Mesendoderm (in vitro differentiated cells): ENCODE measurements around the gene TEX264.
"Not testable (repeated sequence)": the region's sequence is repeated elsewhere in the genome, so short reads cannot be mapped to it uniquely, and the experiment has no call there.

Source experiments
- DNase-seq: peaks from one replicate; pipeline ENCODE4 v3.0.0; 2013
- H2AK5ac ChIP-seq: 2 replicates; pipeline ENCODE4 v1.6.1; 2013; ENCODE audit warnings: low read length, inconsistent platforms
- H2BK120ac ChIP-seq: 2 replicates; pipeline ENCODE4 v1.6.1; 2013; ENCODE audit warnings: low read depth, mild to moderate bottlenecking, low read length, moderate library complexity, mixed read lengths
- H2BK15ac ChIP-seq: replicated peaks from 2 replicates; pipeline ENCODE4 v1.6.1; 2013; ENCODE audit warnings: low read depth, mild to moderate bottlenecking, moderate library complexity
- H2BK5ac ChIP-seq: 2 replicates; pipeline ENCODE4 v1.6.1; 2013; ENCODE audit warnings: low read length, inconsistent platforms
- H3K18ac ChIP-seq: 2 replicates; pipeline ENCODE4 v1.6.1; 2013; ENCODE audit warnings: mild to moderate bottlenecking, low read length, mixed read lengths
- H3K23ac ChIP-seq: one replicate; pipeline ENCODE4 v1.6.1; 2013; ENCODE audit warnings: low read length
- H3K27ac ChIP-seq: 2 replicates; pipeline ENCODE4 v1.5.1; 2013; ENCODE audit warnings: low read depth, mild to moderate bottlenecking, inconsistent platforms, low read length, moderate library complexity
- H3K27me3 ChIP-seq: 2 replicates; pipeline ENCODE4 v1.6.1; 2013; ENCODE audit warnings: low read length, control low read depth, mild to moderate bottlenecking, inconsistent platforms; ENCODE audit not compliant: insufficient read depth, poor library complexity
- H3K36me3 ChIP-seq: 2 replicates; pipeline ENCODE4 v1.6.1; 2013; ENCODE audit warnings: low read length, inconsistent platforms; ENCODE audit not compliant: control insufficient read depth, insufficient read depth
- H3K4ac ChIP-seq: one replicate; pipeline ENCODE4 v1.6.1; 2013; ENCODE audit warnings: low read depth, mild to moderate bottlenecking, low read length, moderate library complexity
- H3K4me1 ChIP-seq: 2 replicates; pipeline ENCODE4 v1.6.1; 2013; ENCODE audit warnings: low read depth, low read length, inconsistent platforms; ENCODE audit not compliant: control insufficient read depth
- H3K4me2 ChIP-seq: 2 replicates; pipeline ENCODE4 v1.6.1; 2013; ENCODE audit warnings: low read length
- H3K4me3 ChIP-seq: 2 replicates; pipeline ENCODE4 v1.5.1; 2013; ENCODE audit warnings: mild to moderate bottlenecking, low read length
- H3K56ac ChIP-seq: one replicate; pipeline ENCODE4 v1.6.1; 2013; ENCODE audit warnings: low read length
- H3K79me1 ChIP-seq: 2 replicates; pipeline ENCODE4 v1.6.1; 2013; ENCODE audit warnings: low read length, inconsistent platforms
- H3K79me2 ChIP-seq: 2 replicates; pipeline ENCODE4 v1.6.1; 2013; ENCODE audit warnings: mild to moderate bottlenecking, low read length; ENCODE audit not compliant: control insufficient read depth, insufficient read depth
- H3K9ac ChIP-seq: 2 replicates; pipeline ENCODE4 v1.6.1; 2013; ENCODE audit warnings: low read length, inconsistent platforms
- H4K5ac ChIP-seq: one replicate; pipeline ENCODE4 v1.6.1; 2013; ENCODE audit warnings: low read length
- H4K8ac ChIP-seq: one replicate; pipeline ENCODE4 v1.6.1; 2013; ENCODE audit warnings: low read depth, mild to moderate bottlenecking, control low read depth, low read length, moderate library complexity
- WGBS: extraction: QIAGEN DNeasy Blood & Tissue Kit; methylation state at CpG from one replicate; pipeline ENCODE4 v1.1.7; 2013; ENCODE audit warnings: low lambda C conversion rate, missing lambda C conversion rate; ENCODE audit not compliant: insufficient coverage; ENCODE audit errors: extremely low coverage; 5-methylcytosine and 5-hydroxymethylcytosine counted together

TEX264 gene

DNA sequence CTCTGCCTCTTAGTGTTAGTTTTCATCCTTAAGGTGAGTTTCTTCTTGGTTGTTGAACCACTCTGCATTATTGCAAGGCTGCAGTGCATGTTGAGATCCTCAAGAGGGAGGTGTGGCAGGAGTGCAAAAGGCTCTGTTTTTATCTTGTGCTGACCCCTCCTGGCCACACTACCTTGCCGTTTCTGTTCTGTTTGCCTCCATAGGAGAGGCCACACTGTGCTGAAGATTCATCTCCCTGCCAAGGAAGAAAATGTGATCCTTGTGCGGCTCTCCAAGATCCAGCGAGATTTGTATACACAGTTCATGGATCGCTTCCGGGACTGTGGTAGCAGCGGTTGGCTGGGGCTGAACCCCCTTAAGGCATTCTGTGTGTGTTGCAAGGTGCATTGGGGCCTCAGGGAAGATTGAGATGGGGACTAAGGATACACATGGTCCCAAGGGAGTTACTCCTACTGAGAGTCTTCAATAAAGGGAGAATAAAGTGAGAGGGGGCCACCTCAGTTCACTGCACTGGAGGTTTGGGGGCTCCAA lies 33.0 kb upstream of the TEX264 start:
- H3K36me3 ChIP-seq: peaks cover 8% of the 10 kb centered on the region
- H3K4me3 ChIP-seq: no peak overlapping the region
- no peaks in the 10 kb centered on the region for H3K79me1 ChIP-seq
- peak; percentile 92 for DNase-seq
- H3K79me2 ChIP-seq: no peaks in the 10 kb centered on the region
- no peak overlapping the region for H4K5ac ChIP-seq
- H2BK120ac ChIP-seq: no peak overlapping the region
- no peak overlapping the region for H2BK15ac ChIP-seq
- H3K4ac ChIP-seq: no peak overlapping the region
- no peak overlapping the region for H4K8ac ChIP-seq
- no CpG with 5 or more reads among the region's 6 CpGs for WGBS
- no peak overlapping the region for H3K4me2 ChIP-seq
- H2AK5ac ChIP-seq: no peak overlapping the region
- no peaks in the 10 kb centered on the region for H3K4me1 ChIP-seq
- no peak overlapping the region for H3K9ac ChIP-seq
- H3K56ac ChIP-seq: no peak overlapping the region
- H2BK5ac ChIP-seq: no peak overlapping the region
- no peak overlapping the region for H3K23ac ChIP-seq
- H3K27ac ChIP-seq: no peak overlapping the region
- no peaks in the 10 kb centered on the region for H3K27me3 ChIP-seq
- no peak overlapping the region for H3K18ac ChIP-seq

DNA sequence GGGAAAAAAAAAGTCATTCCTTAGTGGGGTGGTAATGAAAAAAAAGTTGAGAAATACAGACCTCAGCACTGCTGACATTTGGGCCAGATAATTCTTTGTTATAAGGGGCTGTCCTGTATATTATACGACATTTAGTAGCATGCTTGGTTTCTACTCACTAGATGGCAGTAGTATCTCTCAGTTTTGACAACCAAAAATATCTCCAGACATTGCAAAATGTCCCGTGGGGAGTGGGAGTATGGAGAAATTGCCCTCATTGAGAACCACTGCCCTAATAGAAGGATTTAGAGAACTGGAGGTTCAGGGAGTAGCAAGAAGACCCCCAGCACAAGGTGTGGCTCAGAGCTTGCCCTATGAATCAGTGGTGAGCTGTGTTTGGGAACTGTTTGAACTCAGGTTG lies 28.6 kb upstream of the TEX264 start:
- Histone ChIP-seq H3K36me3 (peaks cover 11% of the 10 kb centered on the region), H2AK5ac (no peak overlapping the region), H2BK15ac (no peak overlapping the region), H3K23ac (no peak overlapping the region), H3K56ac (no peak overlapping the region), H3K4me3 (no peak overlapping the region), H3K27ac (no peak overlapping the region), H3K9ac (no peak overlapping the region), H3K4me2 (no peak overlapping the region), H3K4ac (no peak overlapping the region), H4K5ac (no peak overlapping the region), H3K79me2 (no peaks in the 10 kb centered on the region), H3K27me3 (no peaks in the 10 kb centered on the region), H2BK5ac (no peak overlapping the region), H4K8ac (no peak overlapping the region), H2BK120ac (no peak overlapping the region), H3K4me1 (no peaks in the 10 kb centered on the region), H3K79me1 (no peaks in the 10 kb centered on the region), H3K18ac (no peak overlapping the region)
- peak; percentile 25 for DNase-seq
- no CpG with 5 or more reads among the region's 2 CpGs for WGBS

DNA sequence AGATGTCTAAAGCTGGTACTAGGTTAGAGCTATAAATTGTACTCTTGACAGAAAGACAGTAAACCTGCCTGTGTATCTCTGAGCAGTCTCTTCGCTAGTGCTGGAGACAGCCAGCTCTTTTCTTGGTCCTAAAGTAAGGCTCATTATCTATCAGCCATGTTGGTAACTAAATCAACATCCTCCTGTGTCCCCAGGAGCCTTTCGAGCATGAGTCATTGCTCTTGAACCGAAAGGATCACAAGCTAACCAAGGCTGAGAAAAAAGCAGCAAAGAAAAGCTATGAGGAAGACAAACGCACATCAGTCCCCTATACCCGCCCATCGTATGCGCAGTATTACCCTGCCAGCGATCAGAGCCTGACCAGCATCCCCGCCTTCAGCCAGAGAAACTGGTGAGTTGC lies 25.0 kb upstream of the TEX264 start:
- H3K23ac ChIP-seq: no peak overlapping the region
- no peak overlapping the region for H3K18ac ChIP-seq
- H3K27ac ChIP-seq: no peak overlapping the region
- WGBS: no CpG with 5 or more reads among the region's 9 CpGs
- no peaks in the 10 kb centered on the region for H3K4me1 ChIP-seq
- H3K4me3 ChIP-seq: no peak overlapping the region
- H4K8ac ChIP-seq: no peak overlapping the region
- H3K56ac ChIP-seq: no peak overlapping the region
- H2BK120ac ChIP-seq: no peak overlapping the region
- no peaks in the 10 kb centered on the region for H3K79me2 ChIP-seq
- no peak overlapping the region for H3K9ac ChIP-seq
- no peak for DNase-seq
- H3K36me3 ChIP-seq: peaks cover 7% of the 10 kb centered on the region
- no peaks in the 10 kb centered on the region for H3K79me1 ChIP-seq
- H2AK5ac ChIP-seq: no peak overlapping the region
- H3K27me3 ChIP-seq: no peaks in the 10 kb centered on the region
- no peak overlapping the region for H4K5ac ChIP-seq
- H3K4me2 ChIP-seq: no peak overlapping the region
- H2BK15ac ChIP-seq: no peak overlapping the region
- H2BK5ac ChIP-seq: no peak overlapping the region
- H3K4ac ChIP-seq: no peak overlapping the region

DNA sequence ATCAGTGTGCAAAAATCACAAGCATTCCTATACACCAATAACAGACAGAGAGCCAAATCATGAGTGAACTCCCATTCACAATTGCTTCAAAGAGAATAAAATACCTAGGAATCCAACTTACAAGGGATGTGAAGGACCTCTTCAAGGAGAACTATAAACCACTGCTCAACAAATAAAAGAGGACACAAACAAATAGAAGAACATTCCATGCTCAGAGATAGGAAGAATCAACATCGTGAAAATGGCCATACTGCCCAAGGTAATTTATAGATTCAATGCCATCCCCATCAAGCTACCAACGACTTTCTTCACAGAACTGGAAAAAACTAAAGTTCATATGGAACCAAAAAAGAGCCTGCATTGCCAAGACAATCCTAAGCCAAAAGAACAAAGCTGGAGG lies 18.9 kb upstream of the TEX264 start:
- H2AK5ac ChIP-seq, H3K27me3 ChIP-seq, H3K4me2 ChIP-seq, H4K5ac ChIP-seq, H3K18ac ChIP-seq, H3K27ac ChIP-seq, H4K8ac ChIP-seq, H3K9ac ChIP-seq, H3K4me1 ChIP-seq, H3K23ac ChIP-seq, H3K4me3 ChIP-seq, H3K36me3 ChIP-seq, H2BK120ac ChIP-seq, H2BK15ac ChIP-seq, H2BK5ac ChIP-seq, H3K79me2 ChIP-seq, H3K79me1 ChIP-seq, DNase-seq, H3K4ac ChIP-seq, H3K56ac ChIP-seq: not testable (repeated sequence)
- no CpG with 5 or more reads among the region's 2 CpGs for WGBS

DNA sequence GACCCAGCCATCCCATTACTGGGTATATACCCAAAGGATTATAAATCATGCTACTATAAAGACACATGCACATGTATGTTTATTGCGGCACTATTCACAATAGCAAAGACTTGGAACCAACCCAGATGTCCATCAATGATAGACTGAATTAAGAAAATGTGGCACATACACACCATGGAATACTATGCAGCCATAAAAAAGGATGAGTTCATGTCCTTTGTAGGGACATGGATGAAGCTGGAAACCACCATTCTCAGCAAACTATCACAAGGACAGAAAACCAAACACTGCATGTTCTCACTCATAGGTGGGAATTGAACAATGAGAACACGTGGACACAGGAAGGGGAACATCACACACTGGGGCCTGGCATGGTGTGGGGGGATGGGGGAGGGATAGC lies 17.6 kb upstream of the TEX264 start:
- not testable (repeated sequence) for H3K56ac ChIP-seq, H3K79me1 ChIP-seq, H3K4me3 ChIP-seq, H3K4ac ChIP-seq, DNase-seq, H3K9ac ChIP-seq, H3K27ac ChIP-seq, H4K8ac ChIP-seq, H2BK5ac ChIP-seq, H2AK5ac ChIP-seq, H4K5ac ChIP-seq, H3K18ac ChIP-seq, H2BK120ac ChIP-seq, H2BK15ac ChIP-seq, H3K36me3 ChIP-seq, H3K4me1 ChIP-seq, H3K27me3 ChIP-seq, H3K79me2 ChIP-seq, H3K23ac ChIP-seq, H3K4me2 ChIP-seq
- no CpG with 5 or more reads among the region's 2 CpGs for WGBS

DNA sequence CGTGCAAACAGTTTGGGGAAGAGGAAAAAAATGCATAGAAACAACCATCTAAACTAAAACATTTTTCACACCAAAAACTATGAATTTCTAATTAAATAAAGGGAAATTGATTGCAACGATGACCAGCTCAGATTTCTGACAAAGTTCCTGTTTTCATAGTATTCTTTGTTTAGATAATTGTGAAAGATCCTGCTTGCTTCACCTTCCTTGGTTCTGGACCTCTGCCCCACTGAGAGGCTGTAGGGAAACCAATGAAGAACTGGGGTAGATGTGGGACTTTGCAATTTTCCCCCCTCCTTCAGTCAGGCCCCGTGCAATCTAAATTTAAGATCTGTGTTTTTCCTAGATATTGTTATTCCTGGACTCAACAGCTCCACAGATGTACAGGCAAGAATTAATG lies 13.8 kb upstream of the TEX264 start:
- no peak overlapping the region for H3K56ac ChIP-seq
- no peak overlapping the region for H2AK5ac ChIP-seq
- no peaks in the 10 kb centered on the region for H3K79me1 ChIP-seq
- no peaks in the 10 kb centered on the region for H3K27me3 ChIP-seq
- no peak overlapping the region for H2BK15ac ChIP-seq
- no peak overlapping the region for H3K4me2 ChIP-seq
- H3K27ac ChIP-seq: no peak overlapping the region
- no peak overlapping the region for H2BK120ac ChIP-seq
- H3K23ac ChIP-seq: no peak overlapping the region
- H4K8ac ChIP-seq: no peak overlapping the region
- peaks cover 2% of the 10 kb centered on the region for H3K36me3 ChIP-seq
- H3K9ac ChIP-seq: no peak overlapping the region
- no peak overlapping the region for H2BK5ac ChIP-seq
- H3K18ac ChIP-seq: no peak overlapping the region
- no CpG with 5 or more reads among the region's 3 CpGs for whole genome bisulfite sequencing
- no peaks in the 10 kb centered on the region for H3K79me2 ChIP-seq
- H3K4me1 ChIP-seq: no peaks in the 10 kb centered on the region
- H3K4me3 ChIP-seq: no peak overlapping the region
- H3K4ac ChIP-seq: no peak overlapping the region
- no peak for DNase-seq
- H4K5ac ChIP-seq: no peak overlapping the region
